Endodermal cell (in vitro differentiated cells): ENCODE results near the gene SLX4IP. TPM values are rescaled to one million over a fixed set of nuclear protein-coding genes. Genes with fewer than 3 reads are reported as not detected.

Source experiments
- DNase-seq: peaks from one replicate; pipeline ENCODE4 v3.0.0-alpha.2; 2017
- H3K27ac ChIP-seq: 2 replicates; pipeline ENCODE4 v1.5.1; 2013; ENCODE audit warnings: mild to moderate bottlenecking, low read depth, low read length, moderate library complexity
- H3K27me3 ChIP-seq: 2 replicates; pipeline ENCODE4 v1.6.1; 2013; ENCODE audit warnings: mild to moderate bottlenecking, low read length, moderate library complexity; ENCODE audit not compliant: insufficient read depth, control insufficient read depth, poor library complexity, severe bottlenecking
- H3K36me3 ChIP-seq: 2 replicates; pipeline ENCODE4 v1.7.0; 2013; ENCODE audit warnings: mild to moderate bottlenecking, low read length, moderate library complexity; ENCODE audit not compliant: control insufficient read depth, insufficient read depth
- H3K4me1 ChIP-seq: one replicate; pipeline ENCODE4 v1.7.0; 2013; ENCODE audit warnings: low read length; ENCODE audit not compliant: control insufficient read depth, insufficient read depth
- H3K4me3 ChIP-seq: 2 replicates; pipeline ENCODE4 v1.5.1; 2013; ENCODE audit warnings: mild to moderate bottlenecking, low read length, moderate library complexity
- H3K9ac ChIP-seq: 2 replicates; pipeline ENCODE4 v1.6.1; 2013; ENCODE audit warnings: mild to moderate bottlenecking, low read length, moderate library complexity; ENCODE audit not compliant: poor library complexity, severe bottlenecking; ENCODE audit errors: extremely low read depth
- H3K9me3 ChIP-seq: 2 replicates; pipeline ENCODE4 v1.6.1; 2013; ENCODE audit warnings: mild to moderate bottlenecking, low read length, moderate library complexity; ENCODE audit not compliant: control insufficient read depth
- H3K27ac Mint-ChIP-seq: 2 replicates; pipeline ENCODE4 v1.8.0; 2020; ENCODE audit warnings: mixed read lengths
- H3K27me3 Mint-ChIP-seq: 2 replicates; pipeline ENCODE4 v1.8.0; 2021; ENCODE audit warnings: mild to moderate bottlenecking, mixed read lengths; ENCODE audit not compliant: insufficient read depth
- H3K36me3 Mint-ChIP-seq: 2 replicates; pipeline ENCODE4 v1.8.0; 2020; ENCODE audit warnings: low read depth, mixed read lengths
- H3K4me1 Mint-ChIP-seq: 2 replicates; pipeline ENCODE4 v1.8.0; 2020; ENCODE audit warnings: mixed read lengths
- H3K4me3 Mint-ChIP-seq: 2 replicates; pipeline ENCODE4 v1.8.0; 2020; ENCODE audit warnings: mild to moderate bottlenecking, moderate library complexity, mixed read lengths
- H3K9me3 Mint-ChIP-seq: 2 replicates; pipeline ENCODE4 v1.8.0; 2020; ENCODE audit warnings: mild to moderate bottlenecking, mixed read lengths
- CTCF ChIP-seq: fragments of 200-600 bp; sonication (generic); conservative IDR thresholded peaks from 2 replicates; pipeline ENCODE4 v1.5.0; 2021; ENCODE audit warnings: antibody characterized with exemption, mild to moderate bottlenecking
- WGBS, 2 experiments: methylation state at CpG; one replicate each; pipeline versions ENCODE4 v1.1.5 to v1.1.7; 2013; ENCODE audit warnings: missing lambda C conversion rate in 2 of 2, mixed read lengths in 1 of 2; ENCODE audit not compliant: insufficient coverage in 1 of 2, insufficient read length in 1 of 2; 5-methylcytosine and 5-hydroxymethylcytosine counted together
- total RNA-seq, 2 donors: library from RNA; stranded (reverse); fragmentation: NEBNext Ultra II Directional in 1 of 2; extraction: Animal tissue kit (Norgen Biotek cat#: 25700) in 1 of 2; gene quantifications; 2 replicates in 1 of 2; 3 replicates in 1 of 2; pipeline ENCODE4 v1.2.1, GENCODE V29; 2021

Gene SLX4IP
- total RNA-seq, 2 donors from 2014 or later = 9.2 to 9.5 TPM

DNA sequence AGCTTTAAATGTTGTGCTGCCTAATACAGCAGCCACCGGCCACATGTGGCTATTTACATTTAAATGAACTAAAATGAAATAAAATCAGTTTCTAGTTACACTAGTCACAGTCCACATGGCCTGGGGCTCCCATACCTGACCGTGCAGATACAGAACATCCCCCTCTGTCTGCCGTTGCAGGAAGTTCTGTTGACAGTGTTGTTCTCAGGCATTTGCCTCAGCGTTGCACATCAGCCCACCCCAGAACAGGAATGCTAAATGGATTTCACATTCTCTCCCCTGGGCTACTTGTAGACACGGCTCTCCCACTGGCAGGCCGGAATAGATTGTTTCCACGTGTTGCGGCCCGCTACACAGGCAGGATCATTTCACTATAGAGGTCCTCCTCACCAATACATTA is 212.4 kb downstream of the SLX4IP start:
- H3K9me3 Mint-ChIP-seq = no peaks in the 10 kb centered on the region
- peak overlapping the region; percentile 8 for H3K27ac Mint-ChIP-seq
- peak; percentile 83 for DNase-seq
- H3K4me1 Mint-ChIP-seq = peaks cover 31% of the 10 kb centered on the region
- WGBS, 2 experiments = 76 to 88% methylated on average over 5 to 9 of the region's 9 CpGs
- no peak overlapping the region for H3K27ac ChIP-seq
- H3K36me3 Mint-ChIP-seq = peaks cover 62% of the 10 kb centered on the region
- no peaks in the 10 kb centered on the region for H3K9me3 ChIP-seq
- peaks cover 8% of the 10 kb centered on the region for H3K36me3 ChIP-seq
- H3K9ac ChIP-seq = no peak overlapping the region
- peak; percentile 85 for TF ChIP-seq CTCF
- H3K27me3 Mint-ChIP-seq = peaks cover 97% of the 10 kb centered on the region
- H3K4me1 ChIP-seq = peaks cover 8% of the 10 kb centered on the region
- H3K27me3 ChIP-seq = peaks cover 97% of the 10 kb centered on the region
- H3K4me3 Mint-ChIP-seq = no peak overlapping the region
- no peak overlapping the region for H3K4me3 ChIP-seq

- peaks cover 8% of the 10 kb centered on the region for H3K4me1 ChIP-seq
- H3K4me3 ChIP-seq = no peak overlapping the region
- H3K36me3 ChIP-seq = peaks cover 6% of the 10 kb centered on the region
- TF ChIP-seq CTCF = no peak
- no peak overlapping the region for H3K4me3 Mint-ChIP-seq
- WGBS, 2 experiments = 88 to 94% methylated on average over 11 of the region's 11 CpGs
- H3K9ac ChIP-seq = no peak overlapping the region
- peaks cover 97% of the 10 kb centered on the region for H3K27me3 ChIP-seq
- no peaks in the 10 kb centered on the region for H3K9me3 Mint-ChIP-seq
- no peak for DNase-seq
- peak overlapping the region; percentile 8 for H3K27ac Mint-ChIP-seq
- H3K36me3 Mint-ChIP-seq = peaks cover 62% of the 10 kb centered on the region
- H3K9me3 ChIP-seq = no peaks in the 10 kb centered on the region
- peak overlapping the region; percentile 25 for H3K27ac ChIP-seq
- peaks cover 36% of the 10 kb centered on the region for H3K4me1 Mint-ChIP-seq
- H3K27me3 Mint-ChIP-seq = peaks cover 97% of the 10 kb centered on the region
Measured at GRCh38 chr20:10647909-10648308, 212.8 kb downstream of the SLX4IP start.

DNA sequence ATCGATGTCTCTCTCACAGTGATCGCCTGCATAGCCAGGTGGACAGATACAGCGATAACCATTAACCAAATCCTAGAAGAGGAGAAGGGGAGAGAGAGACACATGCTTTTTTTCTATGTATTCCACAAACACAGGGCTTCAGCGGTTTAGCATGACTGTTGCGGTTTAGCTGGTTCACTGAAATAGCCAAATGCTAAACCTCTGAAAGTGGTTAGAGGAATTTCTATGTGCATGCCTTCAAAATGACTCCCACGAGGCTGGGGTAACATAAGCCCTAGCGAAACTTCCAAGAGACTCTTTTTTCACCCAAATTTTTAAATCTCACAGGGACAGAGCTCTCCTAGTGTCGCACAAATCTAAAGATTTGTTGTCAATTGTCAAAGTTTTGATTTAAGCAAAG is 213.5 kb downstream of the SLX4IP start:
- H3K9ac ChIP-seq = no peak overlapping the region
- H3K4me1 ChIP-seq = peaks cover 8% of the 10 kb centered on the region
- DNase-seq = no peak
- peak overlapping the region; percentile 97 for H3K27ac ChIP-seq
- Mint-ChIP-seq H3K9me3 (no peaks in the 10 kb centered on the region), H3K4me1 (peaks cover 40% of the 10 kb centered on the region), H3K36me3 (peaks cover 55% of the 10 kb centered on the region), H3K27me3 (peaks cover 96% of the 10 kb centered on the region), H3K4me3 (no peak overlapping the region), H3K27ac (no peak overlapping the region)
- H3K27me3 ChIP-seq = peaks cover 97% of the 10 kb centered on the region
- no peaks in the 10 kb centered on the region for H3K9me3 ChIP-seq
- peaks cover 6% of the 10 kb centered on the region for H3K36me3 ChIP-seq
- H3K4me3 ChIP-seq = no peak overlapping the region
- TF ChIP-seq CTCF = no peak
- 71 to 87% methylated on average over 2 to 8 of the region's 8 CpGs for WGBS, 2 experiments
